Measurements from ENCODE around the gene ZNF483.
"Not testable (repeated sequence)": the region's sequence is repeated elsewhere in the genome, so short reads cannot be mapped to it uniquely, and the experiment has no call there.

The ZNF483 gene

GRCh38 chr9:111610149-111610548 lies 85.2 kb downstream of the ZNF483 start:
- TF ChIP-seq, protein P1, sequence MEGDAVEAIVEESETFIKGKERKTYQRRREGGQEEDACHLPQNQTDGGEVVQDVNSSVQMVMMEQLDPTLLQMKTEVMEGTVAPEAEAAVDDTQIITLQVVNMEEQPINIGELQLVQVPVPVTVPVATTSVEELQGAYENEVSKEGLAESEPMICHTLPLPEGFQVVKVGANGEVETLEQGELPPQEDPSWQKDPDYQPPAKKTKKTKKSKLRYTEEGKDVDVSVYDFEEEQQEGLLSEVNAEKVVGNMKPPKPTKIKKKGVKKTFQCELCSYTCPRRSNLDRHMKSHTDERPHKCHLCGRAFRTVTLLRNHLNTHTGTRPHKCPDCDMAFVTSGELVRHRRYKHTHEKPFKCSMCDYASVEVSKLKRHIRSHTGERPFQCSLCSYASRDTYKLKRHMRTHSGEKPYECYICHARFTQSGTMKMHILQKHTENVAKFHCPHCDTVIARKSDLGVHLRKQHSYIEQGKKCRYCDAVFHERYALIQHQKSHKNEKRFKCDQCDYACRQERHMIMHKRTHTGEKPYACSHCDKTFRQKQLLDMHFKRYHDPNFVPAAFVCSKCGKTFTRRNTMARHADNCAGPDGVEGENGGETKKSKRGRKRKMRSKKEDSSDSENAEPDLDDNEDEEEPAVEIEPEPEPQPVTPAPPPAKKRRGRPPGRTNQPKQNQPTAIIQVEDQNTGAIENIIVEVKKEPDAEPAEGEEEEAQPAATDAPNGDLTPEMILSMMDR (IDR thresholded peaks at IDR 0.05; ENCODE audit: insufficient read depth, low read depth, low read length, missing control alignments), result no peak
- no peak overlapping the region for H3K4me3 ChIP-seq (ENCODE audit: low read length)
- DNase-seq (ENCODE audit: low read depth), result peak; percentile 47

GRCh38 chr9:111610845-111611244 lies 85.9 kb downstream of the ZNF483 start:
- TF ChIP-seq, protein P1 (IDR thresholded peaks at IDR 0.05; ENCODE audit: insufficient read depth, low read depth, low read length, missing control alignments), result no peak
- peak; percentile 41 for DNase-seq (ENCODE audit: low read depth)
- no peak overlapping the region for H3K4me3 ChIP-seq (ENCODE audit: low read length)

DNA sequence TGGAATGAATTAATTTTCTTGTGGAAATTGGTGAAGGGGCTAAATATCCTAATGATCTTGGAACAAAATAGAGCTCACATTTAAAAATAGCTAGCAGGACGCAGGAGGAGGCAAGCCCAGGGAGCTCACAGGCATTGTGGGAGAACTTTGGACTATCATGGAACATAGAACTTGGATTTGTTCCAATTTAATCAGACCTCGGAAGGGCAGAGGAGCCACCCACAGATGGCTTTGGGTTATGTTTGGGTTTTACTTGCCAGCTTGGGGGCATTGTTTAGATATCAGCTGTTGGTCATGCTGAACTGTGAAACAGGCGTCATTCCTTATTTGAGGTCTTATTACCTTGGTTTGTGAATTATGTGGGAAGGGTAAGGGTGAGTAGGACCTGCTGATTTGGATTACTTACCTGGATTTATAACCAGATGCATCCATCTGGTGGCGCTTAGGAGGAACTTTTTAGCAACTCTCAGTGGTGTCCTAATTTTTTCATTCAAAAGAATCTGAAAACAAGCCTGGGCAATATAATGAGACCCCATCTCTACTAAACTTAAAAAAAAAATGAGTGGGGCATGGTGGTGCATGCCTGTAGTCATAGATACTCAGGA lies 88.6 kb downstream of the ZNF483 start:
- no peak for DNase-seq (ENCODE audit: low read depth)
- H3K4me3 ChIP-seq (ENCODE audit: low read length), result no peak overlapping the region
- TF ChIP-seq, protein P1 (IDR thresholded peaks at IDR 0.05; ENCODE audit: insufficient read depth, low read depth, low read length, missing control alignments), result no peak

DNA sequence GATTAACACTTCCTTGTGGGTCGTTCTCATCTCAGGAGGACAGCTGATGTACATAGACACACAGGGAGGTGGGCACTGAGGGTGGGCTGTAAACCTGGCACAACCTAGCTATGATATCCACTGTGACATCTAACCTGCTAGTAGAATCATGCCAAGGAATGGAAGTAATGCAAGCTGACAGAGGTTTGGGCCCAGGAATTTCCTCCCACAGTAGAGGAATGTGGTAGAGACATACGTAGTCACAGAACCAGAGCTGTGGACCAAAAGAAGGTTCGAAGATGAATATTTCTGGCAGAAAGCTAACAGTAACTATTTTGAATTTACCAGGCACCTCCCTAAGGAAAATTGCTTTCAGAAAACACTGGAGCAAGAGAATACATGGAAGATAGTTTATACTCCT lies 90.9 kb downstream of the ZNF483 start:
- H3K4me3 ChIP-seq (ENCODE audit: low read length), result no peak overlapping the region
- no peak for DNase-seq (ENCODE audit: low read depth)
- TF ChIP-seq, protein P1 (IDR thresholded peaks at IDR 0.05; ENCODE audit: insufficient read depth, low read depth, low read length, missing control alignments), result no peak

DNA sequence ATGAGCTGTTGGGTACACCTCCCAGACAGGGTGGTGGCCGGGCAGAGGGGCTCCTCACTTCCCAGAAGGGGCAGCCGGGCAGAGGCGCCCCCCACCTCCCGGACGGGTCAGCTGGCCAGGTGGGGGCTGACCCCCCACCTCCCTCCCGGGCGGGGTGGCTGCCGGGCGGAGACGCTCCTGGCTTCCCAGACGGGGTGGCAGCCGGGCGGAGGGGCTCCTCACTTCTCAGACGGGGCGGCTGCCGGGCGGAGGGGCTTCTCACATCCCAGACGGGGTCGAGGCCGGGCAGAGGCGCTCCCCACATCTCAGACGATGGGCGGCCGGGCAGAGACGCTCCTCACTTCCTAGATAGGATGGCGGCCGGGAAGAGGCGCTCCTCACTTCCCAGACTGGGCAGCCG lies 92.4 kb downstream of the ZNF483 start:
- DNase-seq (ENCODE audit: low read depth); H3K4me3 ChIP-seq (ENCODE audit: low read length): not testable (repeated sequence)

DNA sequence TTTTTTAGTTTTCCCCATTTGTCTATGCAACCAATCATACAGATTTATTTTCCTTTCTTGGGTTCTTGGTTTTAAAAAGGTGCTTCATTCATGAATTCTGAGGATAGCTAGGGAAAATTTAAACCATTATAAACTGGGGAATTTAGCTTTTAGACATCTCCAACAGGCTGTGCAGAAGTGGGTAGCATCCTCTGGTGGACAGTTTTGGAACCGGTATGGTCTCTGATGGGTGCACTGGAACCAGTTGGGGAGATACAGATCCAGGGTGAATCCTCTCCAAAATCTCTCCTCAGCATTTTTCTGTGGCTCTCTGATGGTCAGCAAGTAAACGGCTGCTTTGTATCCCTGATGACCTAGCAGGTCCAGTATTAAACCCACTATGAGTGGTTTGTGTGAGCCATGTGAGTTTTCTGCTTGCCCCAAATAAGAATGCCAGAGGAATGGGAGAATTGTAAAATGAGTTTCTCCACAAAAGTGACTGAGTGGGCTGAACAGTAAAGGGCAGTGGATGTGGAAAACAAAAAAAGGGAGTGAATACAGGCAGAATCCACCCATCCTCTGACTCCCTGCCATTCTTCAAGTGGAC lies 97.0 kb downstream of the ZNF483 start:
- TF ChIP-seq, protein P1 (IDR thresholded peaks at IDR 0.05; ENCODE audit: insufficient read depth, low read depth, low read length, missing control alignments), result peak; percentile 99
- no peak overlapping the region for H3K4me3 ChIP-seq (ENCODE audit: low read length)
- peak; percentile 66 for DNase-seq (ENCODE audit: low read depth)

GRCh38 chr9:111622626-111623025 lies 97.6 kb downstream of the ZNF483 start:
- DNase-seq (ENCODE audit: low read depth), result peak; percentile 78
- TF ChIP-seq, protein P1 (IDR thresholded peaks at IDR 0.05; ENCODE audit: insufficient read depth, low read depth, low read length, missing control alignments), result no peak
- H3K4me3 ChIP-seq (ENCODE audit: low read length), result no peak overlapping the region
